GM21423 (cell line): ENCODE results near the gene FBXL7.
"Not testable (repeated sequence)": the region's sequence is repeated elsewhere in the genome, so short reads cannot be mapped to it uniquely, and the experiment has no call there.

Experiments
- ATAC-seq: cut with Tn5 transposase; IDR thresholded peaks from one replicate; pipeline ENCODE4 v1.9.1; 2021; ENCODE audit warnings: mild to moderate bottlenecking, moderate library complexity; ENCODE audit not compliant: unreplicated experiment

FBXL7 gene

GRCh38 chr5:15850939-15851341 lies 351.0 kb downstream of the FBXL7 start:
- no peak for ATAC-seq

GRCh38 chr5:15852217-15852616 lies 352.2 kb downstream of the FBXL7 start:
- no peak for ATAC-seq

GRCh38 chr5:15852949-15853348 lies 353.0 kb downstream of the FBXL7 start:
- ATAC-seq: no peak

GRCh38 chr5:15858326-15858725 lies 358.3 kb downstream of the FBXL7 start:
- no peak for ATAC-seq

- ATAC-seq: no peak
Measured at GRCh38 chr5:15864536-15865215, 364.7 kb downstream of the FBXL7 start.

GRCh38 chr5:15872259-15872658 lies 372.3 kb downstream of the FBXL7 start:
- ATAC-seq: not testable (repeated sequence)

GRCh38 chr5:15877914-15878313 lies 377.9 kb downstream of the FBXL7 start:
- no peak for ATAC-seq

GRCh38 chr5:15880201-15880600 lies 380.2 kb downstream of the FBXL7 start:
- ATAC-seq: no peak

GRCh38 chr5:15885156-15885555 lies 385.2 kb downstream of the FBXL7 start:
- no peak for ATAC-seq

GRCh38 chr5:15886156-15886555 lies 386.2 kb downstream of the FBXL7 start:
- no peak for ATAC-seq

- ATAC-seq: no peak
Measured at GRCh38 chr5:15887093-15887492, 387.1 kb downstream of the FBXL7 start.

GRCh38 chr5:15889001-15889400 lies 389.0 kb downstream of the FBXL7 start:
- no peak for ATAC-seq

- no peak for ATAC-seq
Measured at GRCh38 chr5:15893866-15894265, 393.9 kb downstream of the FBXL7 start.

GRCh38 chr5:15897656-15898055 lies 397.7 kb downstream of the FBXL7 start:
- ATAC-seq: no peak

GRCh38 chr5:15898641-15899040 lies 398.7 kb downstream of the FBXL7 start:
- ATAC-seq: no peak

- ATAC-seq: no peak
Measured at GRCh38 chr5:15899481-15899880, 399.5 kb downstream of the FBXL7 start.

GRCh38 chr5:15901151-15901550 lies 401.2 kb downstream of the FBXL7 start:
- ATAC-seq: no peak

GRCh38 chr5:15902066-15902465 lies 402.1 kb downstream of the FBXL7 start:
- no peak for ATAC-seq

- no peak for ATAC-seq
Measured at GRCh38 chr5:15904899-15905830, 405.2 kb downstream of the FBXL7 start.

GRCh38 chr5:15914638-15915037 lies 414.7 kb downstream of the FBXL7 start:
- no peak for ATAC-seq

GRCh38 chr5:15926586-15926985 lies 426.6 kb downstream of the FBXL7 start:
- ATAC-seq: no peak

- no peak for ATAC-seq
Measured at GRCh38 chr5:15927710-15928380, 427.9 kb downstream of the FBXL7 start.
